WTC11 (cell line): ENCODE data around the gene NEDD4L. TPM values are rescaled to one million over a fixed set of nuclear protein-coding genes. Genes with fewer than 3 reads are reported as not detected.

ENCODE experiments used
- ATAC-seq: fragments of 200-7000 bp; cut with Tn5 transposase; 2 replicates; pipeline ENCODE4 v1.10.0; 2021; ENCODE audit warnings: mild to moderate bottlenecking, moderate library complexity
- CTCF ChIA-PET: fragments of 300-600 bp; sonication (Branson Sonifier 250); formaldehyde crosslinking; loops from one replicate; lab custom pipeline; 2021; ENCODE audit warnings: antibody characterized with exemption; lab: Charles Lee
- POLR2A ChIA-PET: fragments of 350-600 bp; sonication (Branson Sonifier 250); formaldehyde crosslinking; loops from one replicate; lab custom pipeline; 2021; ENCODE audit warnings: antibody characterized with exemption; lab: Charles Lee
- DNase-seq: peaks from one replicate; pipeline ENCODE4 v3.0.0; 2021; ENCODE audit warnings: low spot score
- H3K27ac Mint-ChIP-seq: 2 replicates; pipeline ENCODE4 v1.8.0; 2021; ENCODE audit warnings: mixed read lengths
- H3K27me3 Mint-ChIP-seq: 2 replicates; pipeline ENCODE4 v1.8.0; 2021; ENCODE audit warnings: low read depth, mild to moderate bottlenecking, moderate library complexity, mixed read lengths
- H3K36me3 Mint-ChIP-seq: 2 replicates; pipeline ENCODE4 v1.8.0; 2021; ENCODE audit warnings: mixed read lengths
- H3K4me1 Mint-ChIP-seq: 2 replicates; pipeline ENCODE4 v1.8.0; 2022; ENCODE audit warnings: mixed read lengths
- H3K4me3 Mint-ChIP-seq: 2 replicates; pipeline ENCODE4 v1.8.0; 2021; ENCODE audit warnings: mild to moderate bottlenecking, moderate library complexity, mixed read lengths
- H3K9me3 Mint-ChIP-seq: 2 replicates; pipeline ENCODE4 v1.8.0; 2021; ENCODE audit warnings: mixed read lengths
- ARID4B ChIP-seq: sonication (generic); formaldehyde crosslinking; IDR thresholded peaks from 2 replicates; pipeline ENCODE4 v1.8.0; 2023; ENCODE audit warnings: missing genetic modification reagents, mild to moderate bottlenecking, borderline replicate concordance
- ATF3 ChIP-seq: sonication (generic); formaldehyde crosslinking; conservative IDR thresholded peaks from 2 replicates; pipeline ENCODE4 v1.8.1; 2022; ENCODE audit warnings: mild to moderate bottlenecking, missing genetic modification reagents
- E2F1 ChIP-seq: sonication (generic); formaldehyde crosslinking; IDR thresholded peaks from 2 replicates; pipeline ENCODE4 v1.8.0; 2022; ENCODE audit warnings: mild to moderate bottlenecking, missing genetic modification reagents
- EMX1 ChIP-seq: fragments of 250-450 bp; sonication (Bioruptor Pico); IDR thresholded peaks from 2 replicates; pipeline ENCODE4 v1.8.0; 2021; ENCODE audit warnings: mild to moderate bottlenecking
- FOXP1 ChIP-seq: sonication (generic); formaldehyde crosslinking; IDR thresholded peaks from 2 replicates; pipeline ENCODE4 v1.8.0; 2022; ENCODE audit warnings: missing genetic modification reagents, mild to moderate bottlenecking, moderate library complexity, borderline replicate concordance
- IRF1 ChIP-seq: sonication (generic); formaldehyde crosslinking; IDR thresholded peaks from 2 replicates; pipeline ENCODE4 v1.8.0; 2023; ENCODE audit warnings: missing genetic modification reagents
- JAZF1 ChIP-seq: fragments of 250-450 bp; sonication (Bioruptor Pico); IDR thresholded peaks from 2 replicates; pipeline ENCODE4 v1.9.0; 2021; ENCODE audit warnings: moderate library complexity, mild to moderate bottlenecking, inconsistent platforms
- KAT7 ChIP-seq: sonication (generic); formaldehyde crosslinking; IDR thresholded peaks from 2 replicates; pipeline ENCODE4 v1.8.1; 2023; ENCODE audit warnings: missing genetic modification reagents, mild to moderate bottlenecking, borderline replicate concordance
- MYBL2 ChIP-seq: sonication (generic); formaldehyde crosslinking; IDR thresholded peaks from 2 replicates; pipeline ENCODE4 v1.8.1; 2023; ENCODE audit warnings: mild to moderate bottlenecking, moderate library complexity, missing genetic modification reagents
- NR1H2 ChIP-seq: sonication (generic); formaldehyde crosslinking; IDR thresholded peaks from 2 replicates; pipeline ENCODE4 v1.9.0; 2021; ENCODE audit warnings: mild to moderate bottlenecking, moderate library complexity, missing genetic modification reagents
- NR2C2 ChIP-seq: sonication (generic); formaldehyde crosslinking; IDR thresholded peaks from 2 replicates; pipeline ENCODE4 v1.8.0; 2022; ENCODE audit warnings: mild to moderate bottlenecking, missing genetic modification reagents
- RORB ChIP-seq: fragments of 250-450 bp; sonication (Bioruptor Pico); IDR thresholded peaks from 2 replicates; pipeline ENCODE4 v1.9.0; 2021; ENCODE audit warnings: mild to moderate bottlenecking
- STAT6 ChIP-seq: sonication (generic); formaldehyde crosslinking; conservative IDR thresholded peaks from 2 replicates; pipeline ENCODE4 v1.8.1; 2023; ENCODE audit warnings: mild to moderate bottlenecking, low read depth, missing genetic modification reagents, moderate library complexity
- TEAD4 ChIP-seq: sonication (generic); formaldehyde crosslinking; IDR thresholded peaks from 2 replicates; pipeline ENCODE4 v1.8.0; 2022; ENCODE audit warnings: mild to moderate bottlenecking, missing genetic modification reagents
- ZBTB21 ChIP-seq: sonication (generic); formaldehyde crosslinking; IDR thresholded peaks from 2 replicates; pipeline ENCODE4 v1.8.1; 2023; ENCODE audit warnings: mild to moderate bottlenecking, missing genetic modification reagents, borderline replicate concordance
- ZNF416 ChIP-seq: fragments of 250-450 bp; sonication (Bioruptor Pico); IDR thresholded peaks from 2 replicates; pipeline ENCODE4 v1.9.0; 2021; ENCODE audit warnings: mild to moderate bottlenecking, inconsistent platforms
- ZNF423 ChIP-seq: fragments of 250-450 bp; sonication (Bioruptor Pico); IDR thresholded peaks from 2 replicates; pipeline ENCODE4 v2.1.2; 2022; ENCODE audit warnings: mild to moderate bottlenecking, moderate library complexity
- ZNF425 ChIP-seq: fragments of 250-450 bp; sonication (Bioruptor Pico); conservative IDR thresholded peaks from 2 replicates; pipeline ENCODE4 v1.9.0; 2021; ENCODE audit warnings: mild to moderate bottlenecking
- ZNF532 ChIP-seq: fragments of 250-450 bp; sonication (Bioruptor Pico); IDR thresholded peaks from 2 replicates; pipeline ENCODE4 v1.9.0; 2021; ENCODE audit warnings: mild to moderate bottlenecking, borderline replicate concordance
- ZNF671 ChIP-seq: fragments of 250-450 bp; sonication (Bioruptor Pico); IDR thresholded peaks from 2 replicates; pipeline ENCODE4 v1.8.0; 2021; ENCODE audit warnings: mild to moderate bottlenecking
- total RNA-seq: library from RNA; stranded (reverse); gene quantifications from 3 replicates; pipeline ENCODE4 v1.2.3, GENCODE V29; 2021

Gene NEDD4L
- total RNA-seq, 1 experiment from 2014 or later, result 88.0 TPM

GRCh38 chr18:58078889-58079573, 35.0 kb downstream of the NEDD4L start (continued):
- TF ChIP-seq TEAD4, result no peak
- no peak for TF ChIP-seq NR1H2
- TF ChIP-seq ZBTB21, result no peak
- no peak for TF ChIP-seq RORB (CRISPR knock-in tag)
- TF ChIP-seq ZNF423, result no peak
- no peak for TF ChIP-seq JAZF1 (CRISPR knock-in tag)
- TF ChIP-seq, all 79 proteins: peak for 0

- peaks cover 12% of the 10 kb centered on the region for H3K9me3 Mint-ChIP-seq
- no peaks in the 10 kb centered on the region for H3K27me3 Mint-ChIP-seq
- H3K36me3 Mint-ChIP-seq, result peaks cover 14% of the 10 kb centered on the region; the same call in 1 of the 2 replicates
- DNase-seq, result no peak
- ChIA-PET CTCF (interaction anchor here (0.6 to 1.4 kb wide), 5 partner anchors 11 to 180 kb away, joined by 3 to 7 read pairs (median 4); partner anchors contain the start of gene NEDD4L), POLR2A (interaction anchor here (0.5 to 0.6 kb wide), 2 partner anchors 11 to 243 kb away, joined by 3 to 5 read pairs; no protein-coding TSS in a partner anchor)
- TF ChIP-seq ARID4B (CRISPR knock-in tag) (no peak), EMX1 (CRISPR knock-in tag) (no peak), ZNF425 (CRISPR knock-in tag) (no peak), IRF1 (CRISPR knock-in tag) (no peak), JAZF1 (CRISPR knock-in tag) (no peak), ZNF532 (CRISPR knock-in tag) (no peak), STAT6 (CRISPR knock-in tag) (no peak), MYBL2 (CRISPR knock-in tag) (no peak), ATF3 (CRISPR knock-in tag) (no peak), ZNF671 (CRISPR knock-in tag) (no peak), E2F1 (CRISPR knock-in tag) (no peak), NR2C2 (CRISPR knock-in tag) (no peak), ZNF416 (CRISPR knock-in tag) (no peak), KAT7 (CRISPR knock-in tag) (no peak), FOXP1 (CRISPR knock-in tag) (no peak)
- H3K27ac Mint-ChIP-seq, result peak overlapping the region; percentile 80
- no peak overlapping the region for H3K4me3 Mint-ChIP-seq
- peak; percentile 69 for ATAC-seq
- peaks cover 40% of the 10 kb centered on the region for H3K4me1 Mint-ChIP-seq
These were observed 36.4 kb downstream of the NEDD4L start for GRCh38 chr18:58080451-58080850.
